Brain pericyte (primary cell): Measurements from ENCODE around the gene PARD3B.

Experiments used
- DNase-seq: peaks from one replicate; pipeline ENCODE4 v3.0.0-alpha.2; 2012; ENCODE audit warnings: low read depth, low spot score

The PARD3B gene

GRCh38 chr2:205128726-205129125, 583.5 kb downstream of the PARD3B start:
- no peak for DNase-seq

GRCh38 chr2:205129531-205129930, 584.3 kb downstream of the PARD3B start:
- DNase-seq, result no peak

GRCh38 chr2:205130111-205130829, 585.0 kb downstream of the PARD3B start:
- DNase-seq, result no peak

- DNase-seq, result no peak
Measured at GRCh38 chr2:205133544-205133943, 588.3 kb downstream of the PARD3B start.

DNA sequence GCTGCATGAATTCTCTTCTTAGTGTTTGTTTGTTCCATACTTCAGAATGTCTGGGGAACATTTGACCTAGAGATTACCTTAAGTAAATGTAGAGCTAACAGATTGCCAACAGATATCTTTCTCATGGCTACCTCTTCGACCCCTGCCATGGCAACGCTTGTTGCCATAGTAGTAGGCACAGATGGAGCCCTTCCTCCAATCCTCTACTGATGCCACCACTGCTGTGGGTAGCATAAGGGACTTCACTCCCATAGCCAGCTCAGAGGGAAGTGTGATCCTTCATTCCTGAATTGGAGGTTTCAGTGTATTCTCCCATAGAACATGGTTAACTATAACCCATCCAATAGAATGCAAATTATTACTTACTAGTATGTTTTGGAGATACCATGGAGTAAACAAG, 593.5 kb downstream of the PARD3B start:
- DNase-seq, result no peak

- no peak for DNase-seq
Measured at GRCh38 chr2:205139822-205140463, 594.7 kb downstream of the PARD3B start.

DNA sequence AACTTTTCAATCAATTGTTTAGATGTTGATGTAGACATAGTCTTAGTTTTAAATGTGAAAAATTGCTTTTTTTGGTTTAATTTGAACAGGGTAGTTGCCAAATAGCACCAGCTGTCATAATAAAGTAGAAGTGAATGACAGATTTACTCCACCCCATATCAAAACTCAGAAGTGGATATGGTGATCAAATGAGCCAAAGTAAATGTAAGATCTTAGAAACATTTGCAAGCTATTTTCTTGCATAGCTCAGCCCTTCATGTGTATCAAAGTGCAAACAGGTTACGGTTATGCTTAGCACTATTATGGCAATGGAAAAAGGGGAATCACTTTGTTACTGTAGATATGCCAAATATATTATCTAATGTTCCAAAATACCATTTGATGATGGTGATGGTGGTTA, 596.1 kb downstream of the PARD3B start:
- peak; percentile 29 for DNase-seq

GRCh38 chr2:205145888-205146287, 600.6 kb downstream of the PARD3B start:
- DNase-seq, result no peak

GRCh38 chr2:205148755-205149154, 603.5 kb downstream of the PARD3B start:
- DNase-seq, result no peak

DNA sequence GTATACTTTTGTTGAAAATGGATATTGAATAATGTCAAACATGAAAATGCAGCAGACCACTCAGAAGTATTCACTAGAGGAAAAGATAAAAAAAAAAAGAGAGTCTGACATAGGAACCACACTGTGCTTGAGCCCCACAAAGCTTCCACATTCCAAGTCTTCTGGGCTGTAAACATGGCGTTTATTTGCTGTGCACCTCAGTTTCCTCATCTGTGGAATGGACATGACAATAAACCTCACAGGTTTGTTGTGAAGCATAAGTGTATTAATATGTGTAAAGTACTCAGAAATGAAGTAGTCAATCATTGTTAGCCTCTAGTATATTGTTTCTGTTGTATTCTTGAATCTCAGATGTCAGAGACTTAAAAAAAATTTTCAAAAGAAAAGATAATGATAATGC, 611.2 kb downstream of the PARD3B start:
- DNase-seq, result no peak

- DNase-seq, result no peak
Measured at GRCh38 chr2:205158404-205158803, 613.1 kb downstream of the PARD3B start.

GRCh38 chr2:205161156-205161839, 616.0 kb downstream of the PARD3B start:
- no peak for DNase-seq

- DNase-seq, result no peak
Measured at GRCh38 chr2:205166745-205167144, 621.5 kb downstream of the PARD3B start.

GRCh38 chr2:205169012-205169411, 623.7 kb downstream of the PARD3B start:
- DNase-seq, result no peak

GRCh38 chr2:205169464-205169863, 624.2 kb downstream of the PARD3B start:
- DNase-seq, result no peak

DNA sequence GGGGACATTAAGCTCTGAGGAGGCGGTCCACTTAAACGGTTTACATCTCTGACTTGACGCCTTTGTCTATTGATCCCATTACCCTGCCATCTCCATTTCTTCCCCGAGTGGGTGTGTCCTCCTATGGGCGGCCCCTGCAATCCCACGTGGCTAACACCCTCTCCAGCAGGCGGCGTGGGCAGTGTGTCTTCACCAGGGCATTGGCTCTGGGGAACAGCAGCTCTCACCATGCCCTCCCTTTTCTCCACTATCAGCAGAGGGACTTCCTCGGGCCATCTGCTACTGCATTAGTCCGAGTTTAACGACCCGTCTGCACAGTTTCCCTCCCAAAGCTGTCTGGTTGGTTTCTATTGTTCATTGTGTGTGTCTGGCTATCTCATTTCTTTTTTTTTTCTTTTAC, 625.1 kb downstream of the PARD3B start:
- no peak for DNase-seq

- no peak for DNase-seq
Measured at GRCh38 chr2:205171261-205171940, 626.1 kb downstream of the PARD3B start.

- no peak for DNase-seq
Measured at GRCh38 chr2:205175831-205176230, 630.6 kb downstream of the PARD3B start.

- no peak for DNase-seq
Measured at GRCh38 chr2:205176546-205176945, 631.3 kb downstream of the PARD3B start.

DNA sequence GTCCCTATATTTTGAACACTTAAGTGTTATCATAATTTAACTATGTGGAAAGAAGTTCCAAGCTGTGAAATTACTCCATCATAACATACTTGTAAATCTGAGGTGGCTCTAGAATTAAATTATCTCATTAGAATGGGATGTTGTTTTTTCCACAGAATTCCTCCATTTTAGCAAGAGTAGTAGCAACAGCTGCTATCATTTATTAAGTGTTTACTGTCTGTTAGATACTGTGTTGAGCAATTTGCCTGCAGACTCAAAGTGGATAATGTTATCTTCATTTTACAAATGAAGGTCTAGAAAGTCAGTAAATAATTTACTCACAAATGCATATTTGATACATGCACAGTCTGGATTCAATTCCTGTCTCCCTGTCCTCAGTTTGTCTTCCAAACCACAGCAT, 632.3 kb downstream of the PARD3B start:
- no peak for DNase-seq

DNA sequence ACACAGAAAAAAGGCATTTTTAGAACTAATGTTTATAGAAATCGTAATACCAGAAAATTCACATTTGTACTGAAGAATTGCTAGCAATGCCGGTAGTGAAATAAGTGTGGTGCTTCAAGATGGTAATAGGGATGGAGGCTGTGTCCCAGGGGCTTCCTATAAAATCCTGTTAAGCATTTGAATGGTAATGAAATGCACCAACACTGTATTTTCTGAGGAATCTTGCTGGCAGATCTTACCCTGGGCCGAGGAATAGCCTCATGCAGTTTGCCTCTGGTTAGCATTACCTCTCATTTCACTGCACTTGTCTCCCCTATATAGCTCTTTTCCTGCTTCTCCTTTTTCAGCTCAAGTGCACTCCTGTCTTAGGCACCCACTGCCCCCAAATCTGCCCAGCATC, 635.5 kb downstream of the PARD3B start:
- DNase-seq, result no peak

- no peak for DNase-seq
Measured at GRCh38 chr2:205187731-205188130, 642.5 kb downstream of the PARD3B start.
